ENCODE results near the gene KMT2B.

Gene KMT2B

GRCh38 chr19:35725216-35725861, 7.5 kb downstream of the KMT2B start:
- DNase-seq = no peak

- no peak for DNase-seq
These were observed 9.5 kb downstream of the KMT2B start for GRCh38 chr19:35727053-35727955.

GRCh38 chr19:35727956-35728706, 10.3 kb downstream of the KMT2B start:
- DNase-seq = no peak

DNA sequence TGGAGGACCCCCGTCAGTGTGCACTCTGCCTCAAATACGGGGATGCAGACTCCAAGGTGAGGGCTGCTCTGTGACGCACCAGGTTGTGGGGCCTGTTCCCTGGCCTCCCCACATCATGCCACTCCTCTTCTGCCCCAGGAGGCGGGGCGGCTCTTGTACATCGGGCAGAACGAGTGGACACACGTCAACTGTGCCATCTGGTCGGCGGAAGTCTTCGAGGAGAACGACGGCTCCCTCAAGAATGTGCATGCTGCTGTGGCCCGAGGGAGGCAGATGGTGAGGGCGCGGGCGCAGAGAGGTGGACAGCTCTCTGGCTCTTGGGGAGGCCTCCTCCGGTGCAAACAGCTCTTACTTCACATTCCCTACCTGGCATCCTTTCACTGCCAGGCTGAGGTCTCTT, 11.2 kb downstream of the KMT2B start:
- DNase-seq = no peak

DNA sequence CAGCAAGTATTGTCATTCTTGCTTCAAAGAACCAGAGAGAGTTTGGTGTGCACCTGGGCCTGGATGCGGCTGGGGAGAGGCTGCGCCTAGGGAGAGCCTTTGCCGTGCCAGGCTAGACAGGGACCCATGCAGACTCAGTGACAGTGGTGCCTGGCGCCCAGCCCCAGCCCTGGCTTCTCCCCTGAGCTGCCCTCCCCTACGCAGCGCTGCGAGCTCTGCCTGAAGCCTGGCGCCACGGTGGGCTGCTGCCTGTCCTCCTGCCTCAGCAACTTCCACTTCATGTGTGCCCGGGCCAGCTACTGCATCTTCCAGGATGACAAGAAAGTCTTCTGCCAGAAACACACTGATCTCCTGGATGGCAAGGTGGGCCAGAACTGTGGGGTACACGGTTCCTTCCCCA, 12.0 kb downstream of the KMT2B start:
- no peak for DNase-seq

DNA sequence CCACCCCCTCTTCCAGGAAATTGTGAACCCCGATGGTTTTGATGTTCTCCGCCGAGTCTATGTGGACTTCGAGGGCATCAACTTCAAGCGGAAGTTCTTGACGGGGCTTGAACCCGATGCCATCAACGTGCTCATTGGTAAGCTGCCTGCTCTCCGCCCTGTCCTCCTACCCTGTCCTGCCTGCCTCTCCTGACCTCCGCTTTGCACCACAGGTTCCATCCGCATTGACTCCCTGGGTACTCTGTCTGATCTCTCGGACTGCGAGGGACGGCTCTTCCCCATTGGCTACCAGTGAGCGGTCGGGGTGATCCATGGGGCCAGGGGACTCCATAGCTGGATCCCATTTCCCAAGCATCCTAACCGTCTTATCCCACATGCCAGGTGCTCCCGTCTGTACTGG, 12.5 kb downstream of the KMT2B start:
- DNase-seq = no peak

- DNase-seq = no peak
These were observed 13.6 kb downstream of the KMT2B start for GRCh38 chr19:35731353-35731752.

- no peak for DNase-seq
These were observed 14.1 kb downstream of the KMT2B start for GRCh38 chr19:35731779-35732405.

- DNase-seq = no peak
These were observed 14.9 kb downstream of the KMT2B start for GRCh38 chr19:35732540-35733179.

- no peak for DNase-seq
These were observed 15.7 kb downstream of the KMT2B start for GRCh38 chr19:35733180-35734125.

GRCh38 chr19:35734273-35734672, 16.5 kb downstream of the KMT2B start:
- no peak for DNase-seq

DNA sequence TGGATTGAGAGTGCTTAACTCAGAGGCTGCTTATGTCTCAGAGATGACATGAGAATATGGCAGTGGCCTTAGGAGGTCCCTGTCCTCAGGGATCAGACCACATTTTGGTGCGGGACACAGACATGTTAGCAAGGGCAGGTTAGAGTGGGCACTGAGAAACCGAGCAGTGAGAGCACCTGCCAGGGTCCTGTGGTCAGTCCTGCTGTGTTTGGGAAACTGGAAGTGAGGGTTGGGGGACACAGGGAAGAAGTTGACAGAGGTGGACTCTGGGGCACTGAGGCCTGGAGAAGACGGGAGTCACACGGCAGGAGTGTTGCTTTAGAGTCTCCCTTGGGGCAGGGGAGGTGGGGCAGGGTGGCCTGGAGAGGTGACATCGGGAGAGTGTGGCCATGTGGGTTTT, 17.1 kb downstream of the KMT2B start:
- no peak for DNase-seq

GRCh38 chr19:35736913-35737886, 19.4 kb downstream of the KMT2B start:
- DNase-seq = peak; percentile 24

DNA sequence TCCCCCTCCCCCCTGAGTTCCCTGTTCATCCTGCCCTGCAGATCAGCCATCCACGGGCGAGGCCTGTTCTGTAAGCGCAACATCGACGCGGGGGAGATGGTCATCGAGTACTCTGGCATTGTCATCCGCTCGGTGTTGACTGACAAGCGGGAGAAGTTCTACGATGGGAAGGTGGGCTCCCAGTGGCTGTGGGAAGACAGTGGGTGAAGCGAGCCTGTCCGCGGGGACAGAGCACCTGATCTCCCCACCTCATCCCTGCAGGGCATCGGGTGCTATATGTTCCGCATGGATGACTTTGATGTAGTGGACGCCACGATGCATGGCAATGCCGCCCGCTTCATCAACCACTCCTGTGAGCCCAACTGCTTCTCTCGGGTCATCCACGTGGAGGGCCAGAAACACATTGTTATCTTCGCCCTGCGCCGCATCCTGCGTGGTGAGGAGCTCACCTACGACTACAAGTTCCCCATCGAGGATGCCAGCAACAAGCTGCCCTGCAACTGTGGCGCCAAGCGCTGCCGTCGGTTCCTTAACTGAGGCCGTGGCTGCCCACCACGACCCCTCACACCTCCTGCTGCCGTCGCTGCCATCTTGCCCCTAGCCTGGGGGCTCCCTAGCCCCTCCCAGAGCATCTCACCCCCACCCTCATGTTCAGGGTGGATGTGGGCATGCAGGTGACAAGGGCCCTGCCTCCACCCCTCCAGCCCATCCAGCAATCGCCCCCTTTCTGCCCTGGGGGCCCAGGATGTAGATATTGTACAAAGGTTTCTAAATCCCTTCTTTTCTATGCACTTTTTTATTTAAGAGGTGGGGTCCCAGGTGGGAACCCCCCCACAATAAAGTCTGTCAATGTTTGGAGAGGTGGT, 20.5 kb downstream of the KMT2B start:
- DNase-seq = no peak

DNA sequence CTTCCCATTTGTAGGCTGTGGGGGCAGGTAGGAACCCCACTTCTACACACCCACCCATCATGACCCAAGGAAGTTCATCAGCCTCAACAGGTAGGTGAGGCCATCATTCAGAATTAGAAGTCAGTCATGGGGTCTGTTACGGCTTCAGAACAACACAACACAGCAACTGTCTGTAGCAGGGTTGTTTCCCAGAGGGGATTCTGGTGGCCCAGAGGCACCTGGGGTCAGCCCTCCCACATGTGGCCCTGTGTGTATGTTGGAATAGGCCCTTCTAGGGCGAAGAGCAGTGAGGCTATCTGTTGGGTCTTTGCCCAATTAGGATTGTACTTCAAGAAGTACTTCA, 21.1 kb downstream of the KMT2B start:
- DNase-seq = no peak

GRCh38 chr19:35739275-35740107, 21.7 kb downstream of the KMT2B start:
- DNase-seq = no peak

GRCh38 chr19:35740108-35740422, 22.3 kb downstream of the KMT2B start:
- no peak for DNase-seq

DNA sequence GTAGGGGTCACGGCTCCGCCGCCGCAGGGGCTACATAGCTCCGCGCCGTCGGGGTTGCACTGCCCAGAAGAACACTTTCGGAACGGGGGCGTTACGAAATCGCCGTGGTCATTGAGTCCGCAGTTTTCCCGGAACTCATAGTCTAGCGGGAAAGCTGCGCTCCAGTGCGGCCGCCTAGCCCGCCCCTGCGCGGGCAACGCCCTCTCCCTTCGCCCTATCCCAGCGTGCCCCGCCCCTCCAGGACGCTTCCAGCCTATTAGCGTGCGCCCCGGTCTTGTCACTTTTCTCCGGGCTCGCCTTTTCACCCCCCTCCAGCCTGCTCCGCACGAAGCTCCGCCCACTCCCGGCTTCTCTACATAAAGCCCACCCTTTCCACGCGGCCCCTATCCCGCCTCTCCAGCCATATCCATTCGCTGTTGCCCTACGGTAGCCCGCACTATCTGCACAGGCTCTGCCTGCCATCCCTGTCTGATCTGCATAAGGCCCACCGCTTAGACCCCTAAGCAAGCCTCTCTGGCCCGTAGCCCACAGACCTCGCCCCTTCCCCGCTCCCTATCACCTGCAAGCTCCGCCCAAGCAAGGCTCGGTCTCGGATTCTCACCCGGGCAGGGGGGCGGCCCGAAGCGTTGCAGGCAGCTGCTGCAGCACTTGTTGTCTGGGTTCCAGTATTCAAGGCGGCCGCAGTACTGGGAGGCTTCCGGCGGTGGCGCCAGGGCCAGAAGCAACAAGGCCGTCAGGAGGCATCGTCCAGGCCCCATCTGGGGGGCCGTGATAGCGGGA, 22.8 kb downstream of the KMT2B start:
- peak; percentile 97 for DNase-seq
